WTC11 (cell line): Measurements from ENCODE around the gene CEP19. TPM values are rescaled to one million over a fixed set of nuclear protein-coding genes. Genes with fewer than 3 reads are reported as not detected.

Experiments used
- ATAC-seq: fragments of 200-7000 bp; cut with Tn5 transposase; 2 replicates; pipeline ENCODE4 v1.10.0; 2021; ENCODE audit warnings: mild to moderate bottlenecking, moderate library complexity
- CTCF ChIA-PET: fragments of 300-600 bp; sonication (Branson Sonifier 250); formaldehyde crosslinking; loops from one replicate; lab custom pipeline; 2021; ENCODE audit warnings: antibody characterized with exemption; lab: Charles Lee
- POLR2A ChIA-PET: fragments of 350-600 bp; sonication (Branson Sonifier 250); formaldehyde crosslinking; loops from one replicate; lab custom pipeline; 2021; ENCODE audit warnings: antibody characterized with exemption; lab: Charles Lee
- DNase-seq: peaks from one replicate; pipeline ENCODE4 v3.0.0; 2021; ENCODE audit warnings: low spot score
- H3K27ac Mint-ChIP-seq: 2 replicates; pipeline ENCODE4 v1.8.0; 2021; ENCODE audit warnings: mixed read lengths
- H3K27me3 Mint-ChIP-seq: 2 replicates; pipeline ENCODE4 v1.8.0; 2021; ENCODE audit warnings: low read depth, mild to moderate bottlenecking, moderate library complexity, mixed read lengths
- H3K36me3 Mint-ChIP-seq: 2 replicates; pipeline ENCODE4 v1.8.0; 2021; ENCODE audit warnings: mixed read lengths
- H3K4me1 Mint-ChIP-seq: 2 replicates; pipeline ENCODE4 v1.8.0; 2022; ENCODE audit warnings: mixed read lengths
- H3K4me3 Mint-ChIP-seq: 2 replicates; pipeline ENCODE4 v1.8.0; 2021; ENCODE audit warnings: mild to moderate bottlenecking, moderate library complexity, mixed read lengths
- H3K9me3 Mint-ChIP-seq: 2 replicates; pipeline ENCODE4 v1.8.0; 2021; ENCODE audit warnings: mixed read lengths
- AFF4 ChIP-seq: sonication (generic); formaldehyde crosslinking; IDR thresholded peaks from 2 replicates; pipeline ENCODE4 v1.8.1; 2023; ENCODE audit warnings: mild to moderate bottlenecking, missing genetic modification reagents, borderline replicate concordance
- ATF6 ChIP-seq: sonication (generic); formaldehyde crosslinking; IDR thresholded peaks from 2 replicates; pipeline ENCODE4 v1.8.1; 2023; ENCODE audit warnings: mild to moderate bottlenecking, missing genetic modification reagents
- FOXJ3 ChIP-seq: sonication (generic); formaldehyde crosslinking; IDR thresholded peaks from 2 replicates; pipeline ENCODE4 v1.9.0; 2021; ENCODE audit warnings: missing genetic modification reagents, mild to moderate bottlenecking, borderline replicate concordance
- FOXK1 ChIP-seq: sonication (generic); formaldehyde crosslinking; IDR thresholded peaks from 2 replicates; pipeline ENCODE4 v1.8.0; 2022; ENCODE audit warnings: mild to moderate bottlenecking, moderate library complexity, missing genetic modification reagents
- GABPB1 ChIP-seq: sonication (generic); formaldehyde crosslinking; IDR thresholded peaks from 2 replicates; pipeline ENCODE4 v1.8.1; 2023; ENCODE audit warnings: mild to moderate bottlenecking, missing genetic modification reagents
- IRF1 ChIP-seq: sonication (generic); formaldehyde crosslinking; IDR thresholded peaks from 2 replicates; pipeline ENCODE4 v1.8.0; 2023; ENCODE audit warnings: missing genetic modification reagents
- NFATC4 ChIP-seq: fragments of 250-450 bp; sonication (Bioruptor Pico); IDR thresholded peaks from 2 replicates; pipeline ENCODE4 v1.9.0; 2021; ENCODE audit warnings: mild to moderate bottlenecking
- SOX15 ChIP-seq: fragments of 250-450 bp; sonication (Bioruptor Pico); IDR thresholded peaks from 2 replicates; pipeline ENCODE4 v1.9.0; 2021; ENCODE audit warnings: mild to moderate bottlenecking
- STAT6 ChIP-seq: sonication (generic); formaldehyde crosslinking; conservative IDR thresholded peaks from 2 replicates; pipeline ENCODE4 v1.8.1; 2023; ENCODE audit warnings: mild to moderate bottlenecking, low read depth, missing genetic modification reagents, moderate library complexity
- TEAD4 ChIP-seq: sonication (generic); formaldehyde crosslinking; IDR thresholded peaks from 2 replicates; pipeline ENCODE4 v1.8.0; 2022; ENCODE audit warnings: mild to moderate bottlenecking, missing genetic modification reagents
- ZBTB43 ChIP-seq: sonication (generic); formaldehyde crosslinking; IDR thresholded peaks from 2 replicates; pipeline ENCODE4 v1.8.1; 2023; ENCODE audit warnings: mild to moderate bottlenecking, missing genetic modification reagents
- ZMAT4 ChIP-seq: fragments of 250-450 bp; sonication (Bioruptor Pico); IDR thresholded peaks from 2 replicates; pipeline ENCODE4 v1.9.0; 2021; ENCODE audit warnings: mild to moderate bottlenecking
- ZNF138 ChIP-seq: sonication (generic); formaldehyde crosslinking; conservative IDR thresholded peaks from 2 replicates; pipeline ENCODE4 v1.8.1; 2022; ENCODE audit warnings: mild to moderate bottlenecking, moderate library complexity, missing genetic modification reagents
- ZNF396 ChIP-seq: fragments of 250-450 bp; sonication (Bioruptor Pico); IDR thresholded peaks from 2 replicates; pipeline ENCODE4 v1.8.0; 2021; ENCODE audit warnings: mild to moderate bottlenecking, moderate library complexity, borderline replicate concordance
- ZSCAN18 ChIP-seq: fragments of 250-450 bp; sonication (Bioruptor Pico); IDR thresholded peaks from 2 replicates; pipeline ENCODE4 v2.1.2; 2022; ENCODE audit warnings: mild to moderate bottlenecking, moderate library complexity
- total RNA-seq: library from RNA; stranded (reverse); gene quantifications from 3 replicates; pipeline ENCODE4 v1.2.3, GENCODE V29; 2021

Gene CEP19
- total RNA-seq, 1 experiment from 2014 or later = 1.5 TPM

- ATAC-seq (no peak), DNase-seq (no peak)
- Mint-ChIP-seq H3K4me1 (no peaks in the 10 kb centered on the region), H3K27ac (no peak overlapping the region), H3K27me3 (no peaks in the 10 kb centered on the region), H3K9me3 (no peaks in the 10 kb centered on the region), H3K4me3 (no peak overlapping the region), H3K36me3 (peaks cover 7% of the 10 kb centered on the region; the same call in 1 of the 2 replicates)
- TF ChIP-seq AFF4 (CRISPR knock-in tag) (no peak), IRF1 (no peak), FOXK1 (CRISPR knock-in tag) (no peak), ZMAT4 (CRISPR knock-in tag) (no peak), NFATC4 (CRISPR knock-in tag) (no peak), STAT6 (CRISPR knock-in tag) (no peak), ZNF138 (CRISPR knock-in tag) (no peak), SOX15 (CRISPR knock-in tag) (no peak), ZSCAN18 (CRISPR knock-in tag) (no peak), ATF6 (no peak), TEAD4 (CRISPR knock-in tag) (no peak), FOXJ3 (CRISPR knock-in tag) (no peak), GABPB1 (CRISPR knock-in tag) (no peak), ZBTB43 (CRISPR knock-in tag) (no peak), ZNF396 (CRISPR knock-in tag) (no peak)
- CTCF ChIA-PET = no interaction called here
- POLR2A ChIA-PET = no interaction called here
Observed at GRCh38 chr3:196726788-196727675, 15.0 kb upstream of the CEP19 start.
